Astrocyte of the spinal cord (primary cell): ENCODE results near the gene FLT1.

Experiments used
- DNase-seq: peaks from one replicate; pipeline ENCODE4 v3.0.0; 2011; ENCODE audit warnings: low read depth, low spot score
- H3K4me3 ChIP-seq: 2 replicates; pipeline ENCODE4 v1.5.1; 2011; ENCODE audit warnings: low read depth, mild to moderate bottlenecking, low read length, moderate library complexity
- in situ Hi-C: cut with HindIII; loops from 2 replicates; pipeline ENCODE4 v1.10.0; 2017; ENCODE audit warnings: low sequenced_read_pairs
- TF ChIP-seq, protein P1 (sequence below): IDR thresholded peaks from 2 replicates; pipeline ENCODE4 v1.5.1; 2012; ENCODE audit warnings: low read depth, mild to moderate bottlenecking, low read length, inconsistent platforms

The FLT1 gene

DNA sequence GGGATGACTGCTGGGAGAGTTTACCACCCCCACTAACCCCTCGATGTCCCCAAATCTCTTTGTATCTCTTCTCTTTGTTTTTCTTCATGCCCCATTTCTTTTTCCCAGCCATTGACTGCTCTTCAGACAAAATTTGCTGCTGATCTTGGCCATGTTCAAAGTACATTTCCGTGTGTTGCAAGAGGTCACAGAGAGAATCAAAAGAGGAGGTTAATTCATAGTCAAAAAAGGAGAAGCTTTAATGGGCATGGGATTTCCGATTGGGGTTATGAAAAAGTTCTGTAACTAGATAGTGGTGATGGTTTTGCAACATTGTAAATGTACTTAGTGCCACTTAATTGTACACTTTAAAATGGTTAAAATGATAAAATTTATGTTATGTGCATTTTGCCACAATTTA lies 121.1 kb downstream of the FLT1 start:
- TF ChIP-seq, protein P1, sequence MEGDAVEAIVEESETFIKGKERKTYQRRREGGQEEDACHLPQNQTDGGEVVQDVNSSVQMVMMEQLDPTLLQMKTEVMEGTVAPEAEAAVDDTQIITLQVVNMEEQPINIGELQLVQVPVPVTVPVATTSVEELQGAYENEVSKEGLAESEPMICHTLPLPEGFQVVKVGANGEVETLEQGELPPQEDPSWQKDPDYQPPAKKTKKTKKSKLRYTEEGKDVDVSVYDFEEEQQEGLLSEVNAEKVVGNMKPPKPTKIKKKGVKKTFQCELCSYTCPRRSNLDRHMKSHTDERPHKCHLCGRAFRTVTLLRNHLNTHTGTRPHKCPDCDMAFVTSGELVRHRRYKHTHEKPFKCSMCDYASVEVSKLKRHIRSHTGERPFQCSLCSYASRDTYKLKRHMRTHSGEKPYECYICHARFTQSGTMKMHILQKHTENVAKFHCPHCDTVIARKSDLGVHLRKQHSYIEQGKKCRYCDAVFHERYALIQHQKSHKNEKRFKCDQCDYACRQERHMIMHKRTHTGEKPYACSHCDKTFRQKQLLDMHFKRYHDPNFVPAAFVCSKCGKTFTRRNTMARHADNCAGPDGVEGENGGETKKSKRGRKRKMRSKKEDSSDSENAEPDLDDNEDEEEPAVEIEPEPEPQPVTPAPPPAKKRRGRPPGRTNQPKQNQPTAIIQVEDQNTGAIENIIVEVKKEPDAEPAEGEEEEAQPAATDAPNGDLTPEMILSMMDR = no peak
- in situ Hi-C loops = no loop called here
- DNase-seq = no peak

GRCh38 chr13:28370448-28370847 lies 124.5 kb downstream of the FLT1 start:
- H3K4me3 ChIP-seq = no peak overlapping the region
- TF ChIP-seq, protein P1 = no peak
- in situ Hi-C loops = no loop called here
- no peak for DNase-seq

More for the DNA sequence above, 121.1 kb downstream of the FLT1 start:
- H3K4me3 ChIP-seq = no peak overlapping the region

- in situ Hi-C loops = no loop called here
- H3K4me3 ChIP-seq = no peak overlapping the region
- DNase-seq = no peak
- TF ChIP-seq, protein P1 = no peak
Observed at GRCh38 chr13:28358708-28359107, 136.2 kb downstream of the FLT1 start.

GRCh38 chr13:28357911-28358433 lies 137.0 kb downstream of the FLT1 start:
- in situ Hi-C loops = no loop called here
- TF ChIP-seq, protein P1 = no peak

GRCh38 chr13:28357247-28357825 lies 137.6 kb downstream of the FLT1 start:
- in situ Hi-C loops = no loop called here
- DNase-seq = no peak
- no peak overlapping the region for H3K4me3 ChIP-seq
- TF ChIP-seq, protein P1 = no peak

More at GRCh38 chr13:28357911-28358433, 137.0 kb downstream of the FLT1 start:
- DNase-seq = no peak
- H3K4me3 ChIP-seq = no peak overlapping the region

DNA sequence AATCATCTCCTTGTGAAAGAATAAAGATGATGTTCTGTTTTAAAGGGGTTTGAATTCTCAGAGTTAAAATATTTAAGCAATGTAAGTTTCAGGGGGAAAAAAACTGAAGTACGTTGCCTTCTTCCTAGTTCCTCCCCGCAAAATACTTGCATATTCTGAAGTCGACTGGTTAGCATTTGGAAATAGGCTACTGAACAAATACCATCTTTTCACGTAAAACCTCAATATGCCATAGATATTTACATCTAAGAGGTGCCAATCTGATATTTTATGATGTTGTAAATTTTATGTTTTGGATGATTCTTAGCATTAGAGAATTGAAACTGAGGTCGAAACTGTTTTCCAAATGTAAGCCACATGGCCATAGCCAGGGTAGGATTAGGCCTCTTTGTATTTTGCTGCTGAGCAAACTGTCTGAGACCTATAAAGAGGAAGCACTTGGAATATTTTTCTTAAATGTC lies 138.3 kb downstream of the FLT1 start:
- no peak overlapping the region for H3K4me3 ChIP-seq
- DNase-seq = no peak
- TF ChIP-seq, protein P1 = no peak
- in situ Hi-C loops = no loop called here
